ENCODE data around the gene ATF6.

ATF6 gene

DNA sequence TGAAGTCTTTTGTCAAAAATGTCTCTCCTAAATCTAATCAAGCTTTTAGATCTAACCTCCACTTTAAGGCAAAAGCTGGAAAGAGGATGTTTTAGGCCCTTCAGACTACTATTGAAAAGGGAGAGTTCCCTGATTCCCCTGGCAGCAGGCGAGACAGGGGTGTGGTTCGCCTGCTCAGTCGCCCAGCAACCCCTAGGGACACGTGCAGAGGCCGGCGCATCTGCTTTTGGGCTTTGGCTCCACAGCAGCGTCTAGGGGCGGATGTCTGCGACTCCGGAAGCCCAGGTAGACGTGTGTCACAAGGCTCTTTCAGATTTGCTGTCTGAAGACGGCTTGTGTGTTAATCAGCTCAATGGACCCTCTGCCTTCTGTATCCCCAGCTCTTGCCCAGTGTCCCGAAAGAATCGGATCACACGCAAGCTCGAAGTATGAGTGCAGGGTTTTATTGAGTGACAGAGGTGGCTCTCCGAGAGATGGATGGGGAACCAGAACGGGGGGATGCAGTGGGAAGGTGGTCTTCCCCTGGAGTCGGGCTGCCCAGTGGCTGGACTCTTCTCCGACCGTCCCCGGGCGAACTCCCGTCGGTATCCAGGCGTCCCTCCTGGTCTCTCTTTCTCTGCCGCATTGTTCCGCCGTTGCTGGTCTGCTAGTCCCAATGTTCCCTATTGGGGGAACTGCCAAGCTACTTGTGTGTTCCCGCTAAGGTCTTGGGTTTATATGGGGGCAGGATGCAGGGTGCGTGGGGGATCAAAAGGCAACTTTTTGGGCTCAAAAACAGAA lies 212.1 kb downstream of the ATF6 start:
- no peak for DNase-seq

GRCh38 chr1:161981126-161981525 lies 215.0 kb downstream of the ATF6 start:
- DNase-seq, result no peak

GRCh38 chr1:161981735-161982506 lies 215.8 kb downstream of the ATF6 start:
- DNase-seq, result no peak

DNA sequence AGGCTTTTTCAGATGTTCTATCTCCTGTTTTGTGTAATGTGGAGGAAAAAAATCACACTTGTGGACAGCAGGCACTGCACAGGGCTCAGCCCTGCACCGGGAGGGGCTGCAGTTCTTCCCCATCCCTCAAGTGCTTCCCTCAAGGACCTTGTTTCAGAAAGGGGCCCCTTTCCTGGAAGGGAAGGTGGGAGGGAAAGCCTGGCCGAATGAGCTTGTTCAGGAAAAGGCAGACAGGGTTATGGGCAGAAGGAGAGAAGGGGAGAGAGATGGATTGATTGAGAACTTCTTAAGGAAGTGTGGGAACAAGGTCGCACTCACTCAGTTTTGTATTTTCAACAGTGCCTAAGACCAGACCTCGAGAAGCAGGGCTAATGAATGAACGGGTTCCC lies 216.4 kb downstream of the ATF6 start:
- DNase-seq, result no peak

DNA sequence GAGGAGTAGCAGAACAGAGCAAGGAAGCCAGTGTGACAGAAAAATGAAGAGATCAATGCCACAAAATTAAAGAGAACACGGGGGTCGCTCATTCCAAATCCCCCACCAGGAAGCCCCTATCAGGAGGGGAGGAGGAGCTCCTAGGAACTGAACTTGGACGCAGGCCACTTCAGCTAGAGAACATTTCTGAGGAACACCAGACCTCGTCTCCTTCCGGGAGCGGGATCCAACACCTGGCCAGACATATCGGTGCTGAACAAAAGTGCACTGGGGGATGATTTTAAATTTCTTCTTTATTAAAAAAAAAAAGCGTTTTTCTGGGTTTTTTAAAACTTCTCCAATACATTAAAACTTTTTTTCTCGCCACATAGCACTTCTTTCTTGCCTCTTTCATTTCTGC lies 216.8 kb downstream of the ATF6 start:
- no peak for DNase-seq

GRCh38 chr1:161983725-161984124 lies 217.6 kb downstream of the ATF6 start:
- DNase-seq, result no peak

- DNase-seq, result no peak
Observed at GRCh38 chr1:161985301-161985822, 219.2 kb downstream of the ATF6 start.

- no peak for DNase-seq
Observed at GRCh38 chr1:161986328-161986727, 220.2 kb downstream of the ATF6 start.

- no peak for DNase-seq
Observed at GRCh38 chr1:161987303-161987702, 221.2 kb downstream of the ATF6 start.

- DNase-seq, result no peak
Observed at GRCh38 chr1:161987872-161988271, 221.8 kb downstream of the ATF6 start.

- DNase-seq, result no peak
Observed at GRCh38 chr1:161988413-161988812, 222.3 kb downstream of the ATF6 start.

DNA sequence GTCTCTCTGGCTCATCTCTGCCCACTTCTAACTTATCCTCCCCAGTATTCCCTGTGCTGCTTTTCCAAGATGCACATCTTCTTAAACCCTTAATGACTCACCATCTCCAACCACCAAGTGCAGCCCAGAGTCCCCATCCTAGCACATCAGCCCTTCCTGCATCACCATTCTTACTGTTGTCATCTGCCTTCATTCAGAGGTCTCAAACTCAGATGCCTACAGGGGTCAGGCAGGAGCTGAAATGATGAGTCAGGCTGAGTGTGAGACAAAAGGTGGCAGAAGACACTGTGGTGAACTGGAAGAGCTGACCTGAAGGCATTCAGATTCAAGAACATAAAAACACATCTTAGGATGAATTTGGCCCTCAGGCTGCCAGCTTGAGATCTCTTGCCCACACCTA lies 223.0 kb downstream of the ATF6 start:
- DNase-seq, result no peak

DNA sequence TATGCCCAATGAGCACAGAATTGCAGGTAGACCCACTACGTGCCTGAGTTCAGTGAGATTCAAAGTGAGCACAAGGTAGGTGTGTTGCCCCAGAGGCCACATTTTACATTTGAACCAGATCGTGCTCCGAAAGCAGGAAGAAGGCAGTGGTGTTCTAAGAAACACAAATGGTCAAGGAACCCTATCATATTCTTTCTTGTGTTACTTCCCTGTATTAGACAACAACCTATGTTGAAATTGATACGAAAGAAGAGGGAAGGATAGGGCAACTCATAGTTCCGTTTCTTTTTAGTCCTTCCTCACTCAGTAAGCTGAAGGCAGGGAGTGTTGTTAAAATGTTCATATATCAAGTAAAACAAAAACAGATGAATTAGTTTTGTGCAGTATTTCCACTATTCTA lies 223.7 kb downstream of the ATF6 start:
- DNase-seq, result no peak

- DNase-seq, result no peak
Observed at GRCh38 chr1:161993576-161993975, 227.5 kb downstream of the ATF6 start.

DNA sequence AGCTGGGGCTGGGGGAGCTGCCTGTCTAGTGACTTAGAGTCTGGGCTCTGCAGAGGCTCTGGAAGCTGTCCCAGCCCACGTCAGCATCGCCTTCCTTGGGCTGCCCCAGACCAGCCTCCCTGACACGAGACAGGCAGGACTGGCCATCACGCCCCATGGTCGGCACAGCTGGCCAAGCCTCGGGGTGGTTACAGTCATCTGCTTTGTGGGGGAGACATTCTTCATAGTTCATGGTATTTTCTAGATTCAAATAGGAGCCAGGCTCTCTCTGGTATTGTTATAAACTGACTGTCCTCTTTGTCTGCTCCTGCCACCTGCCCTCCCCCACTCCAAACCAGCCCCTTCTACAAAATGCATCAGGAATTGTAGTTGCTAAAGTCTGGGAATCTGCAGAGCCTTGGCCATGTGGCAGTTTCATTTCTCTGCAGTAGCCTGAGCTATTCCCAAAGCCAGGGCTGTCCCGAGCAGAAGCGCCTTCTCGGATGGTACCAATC lies 228.1 kb downstream of the ATF6 start:
- DNase-seq, result no peak

DNA sequence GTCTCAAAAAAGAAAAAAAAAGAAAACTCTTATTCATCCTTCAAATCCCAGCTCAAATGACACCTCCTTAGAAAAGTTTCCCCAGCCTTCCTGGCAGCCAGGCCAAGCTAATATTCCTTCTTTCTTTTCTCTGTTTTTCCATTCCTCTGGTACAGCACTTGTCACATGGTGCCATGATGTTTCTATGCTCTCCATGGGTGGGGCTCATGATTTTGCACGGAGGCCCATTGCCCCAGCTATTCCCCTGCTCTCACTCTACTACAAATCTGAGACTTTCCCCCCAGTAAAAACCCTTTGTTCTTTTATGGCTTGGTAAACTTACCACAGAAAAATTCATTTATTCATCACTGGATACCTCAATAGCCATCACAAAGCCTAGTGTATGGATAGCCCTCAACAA lies 231.0 kb downstream of the ATF6 start:
- DNase-seq, result no peak

- no peak for DNase-seq
Observed at GRCh38 chr1:161998811-161999210, 232.7 kb downstream of the ATF6 start.

DNA sequence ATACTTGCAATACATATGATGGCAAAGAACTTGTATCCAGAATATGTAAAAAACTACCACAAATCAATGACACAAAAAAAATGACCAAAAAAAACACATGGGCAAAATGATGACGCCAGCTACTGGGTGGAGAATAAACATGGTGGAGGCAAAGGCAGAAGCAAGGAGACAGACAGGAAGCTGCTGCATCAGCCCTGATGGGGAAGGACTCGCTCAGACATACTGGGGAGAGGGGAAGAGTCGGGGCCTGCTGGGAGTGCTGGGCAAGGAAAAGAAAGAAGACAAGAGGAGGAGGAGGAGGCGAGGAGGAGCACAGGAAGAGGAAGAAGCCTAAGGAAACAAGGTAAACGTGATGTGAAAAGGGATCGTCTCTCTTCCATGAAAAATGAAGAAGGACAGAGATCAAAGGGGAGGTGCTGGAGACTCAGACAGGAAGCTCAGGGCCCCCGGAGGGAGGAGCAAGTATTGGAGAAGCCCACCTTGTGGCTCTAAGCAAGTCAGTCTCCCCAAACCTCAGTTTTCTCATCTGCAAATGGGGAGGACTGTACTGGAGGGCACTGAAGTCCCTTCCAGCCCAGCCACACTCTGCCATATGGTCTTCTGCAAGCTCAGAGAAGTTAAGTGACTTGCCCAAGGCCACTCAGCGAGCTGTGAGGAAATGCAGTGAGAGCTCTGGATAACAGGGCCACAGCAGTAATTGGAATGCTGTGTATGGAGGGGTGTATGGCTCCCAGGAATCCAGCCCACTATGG lies 233.4 kb downstream of the ATF6 start:
- DNase-seq, result no peak

- DNase-seq, result no peak
Observed at GRCh38 chr1:162000053-162000420, 233.9 kb downstream of the ATF6 start.

DNA sequence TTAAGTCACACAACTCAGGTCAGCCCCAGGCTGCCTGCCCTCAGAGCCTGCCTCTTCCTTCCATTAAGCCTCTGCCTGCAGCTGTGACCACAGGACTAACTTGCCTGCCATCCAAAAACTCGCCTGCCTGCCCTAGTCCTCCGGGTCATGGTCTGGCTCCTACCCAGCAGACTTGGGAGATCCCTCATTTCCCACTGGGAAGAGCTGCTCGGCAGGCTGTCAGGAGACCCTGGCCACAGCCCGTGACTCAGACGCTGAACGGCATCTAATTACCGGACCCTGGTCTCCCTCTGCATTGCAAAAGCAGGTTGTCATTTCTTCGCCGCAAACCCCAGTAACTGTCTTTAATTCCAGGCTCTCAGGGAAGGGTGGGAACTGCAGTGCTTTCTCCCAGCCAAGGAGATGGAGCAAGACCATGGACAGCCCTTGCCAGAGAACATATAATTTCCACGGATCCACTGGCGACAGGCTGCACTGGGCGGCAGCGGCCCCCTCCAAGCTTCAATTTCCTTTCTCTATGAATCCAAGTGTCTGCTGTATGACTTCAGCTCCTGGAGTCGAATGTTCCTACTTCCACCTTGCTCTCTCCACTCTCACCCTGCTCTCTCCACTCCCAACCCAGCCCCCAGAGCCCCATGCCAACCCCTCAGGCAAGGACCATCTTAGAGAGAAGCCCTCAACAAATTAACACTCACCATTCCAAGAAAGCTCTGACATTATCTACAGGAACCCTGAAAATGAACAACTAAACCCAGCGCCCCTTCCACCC lies 237.1 kb downstream of the ATF6 start:
- DNase-seq, result no peak

- DNase-seq, result no peak
Observed at GRCh38 chr1:162003830-162004215, 237.7 kb downstream of the ATF6 start.

- no peak for DNase-seq
Observed at GRCh38 chr1:162004441-162004950, 238.4 kb downstream of the ATF6 start.
